D341Med (cell line): ENCODE results near the gene RYR2.

Source experiments
- DNase-seq: peaks from one replicate; pipeline ENCODE4 v3.0.0; 2012; ENCODE audit warnings: low spot score

RYR2 gene

DNA sequence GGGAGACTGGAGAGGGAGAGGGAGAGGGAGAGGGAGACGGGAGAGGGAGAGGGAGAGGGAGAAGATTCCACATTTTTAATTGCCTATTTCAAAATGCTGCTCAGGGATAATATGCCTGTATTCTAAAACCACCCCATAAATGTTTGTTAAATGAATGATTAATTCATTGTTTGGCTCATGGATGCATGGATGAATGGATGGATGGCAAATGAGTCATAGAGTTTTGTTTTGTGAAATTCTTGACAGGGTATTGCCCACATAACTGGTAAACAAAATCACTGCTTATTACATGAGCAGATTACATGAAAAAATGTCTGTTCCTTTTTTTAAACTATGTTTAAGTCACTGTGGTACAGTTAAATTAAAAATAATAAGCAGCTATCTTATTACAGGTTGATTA, 628.3 kb downstream of the RYR2 start:
- DNase-seq: no peak

DNA sequence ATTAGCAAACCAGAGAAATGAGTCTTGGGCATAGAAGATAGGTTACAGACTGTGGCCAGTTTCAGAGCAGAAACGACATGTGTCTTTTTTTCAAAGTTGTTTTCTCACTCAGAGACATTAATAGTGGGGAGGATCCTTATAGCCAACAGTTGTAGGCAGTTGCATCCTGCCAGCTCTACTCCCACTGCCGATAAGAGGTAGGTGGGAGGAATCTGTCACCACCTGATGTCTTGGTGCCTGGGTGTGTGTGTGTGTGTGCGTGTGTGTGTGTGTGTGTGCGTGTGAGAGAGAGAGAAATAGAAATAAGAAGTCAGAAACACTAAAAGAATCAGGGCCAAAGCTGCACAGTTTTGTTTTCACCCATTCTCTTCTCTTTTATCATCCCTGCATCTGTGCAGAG, 629.3 kb downstream of the RYR2 start:
- no peak for DNase-seq

DNA sequence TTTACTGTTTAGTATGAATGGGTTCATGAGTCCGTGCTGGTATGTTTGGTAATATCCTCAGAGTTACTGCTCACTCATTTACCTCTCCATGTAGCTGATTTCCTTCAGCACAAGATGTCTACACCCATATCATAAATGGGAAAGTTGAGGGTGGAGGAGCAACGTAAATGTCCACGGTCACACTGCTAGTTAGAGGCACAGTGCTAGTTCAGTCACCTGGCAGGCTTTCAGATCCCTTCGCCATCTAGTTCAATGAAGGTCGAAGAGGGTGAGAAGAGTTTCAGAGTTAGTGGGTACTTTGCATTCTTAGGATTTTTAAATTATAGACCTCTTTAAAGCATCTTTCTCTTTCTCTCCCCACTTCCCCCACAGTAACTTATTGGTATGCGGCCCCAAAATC, 630.0 kb downstream of the RYR2 start:
- no peak for DNase-seq

DNA sequence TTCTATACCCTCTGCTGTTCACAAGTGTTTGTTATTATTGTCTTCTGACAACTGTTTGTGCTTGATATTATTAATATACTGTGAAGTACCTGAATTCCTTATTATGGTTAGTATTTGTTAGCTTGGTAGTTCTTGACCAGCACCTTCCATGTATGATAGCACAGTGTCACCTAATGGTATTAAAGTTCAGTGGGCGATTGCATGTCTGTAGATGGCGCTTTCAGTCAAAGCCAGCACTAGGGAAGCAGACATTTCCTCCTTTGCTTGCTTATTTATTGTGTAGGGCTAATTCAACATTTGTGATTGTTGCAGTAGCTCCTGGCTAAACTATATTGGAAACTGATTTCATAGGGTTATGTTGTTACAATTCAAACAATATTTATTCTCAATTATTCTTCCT, 630.8 kb downstream of the RYR2 start:
- peak; percentile 36 for DNase-seq

DNA sequence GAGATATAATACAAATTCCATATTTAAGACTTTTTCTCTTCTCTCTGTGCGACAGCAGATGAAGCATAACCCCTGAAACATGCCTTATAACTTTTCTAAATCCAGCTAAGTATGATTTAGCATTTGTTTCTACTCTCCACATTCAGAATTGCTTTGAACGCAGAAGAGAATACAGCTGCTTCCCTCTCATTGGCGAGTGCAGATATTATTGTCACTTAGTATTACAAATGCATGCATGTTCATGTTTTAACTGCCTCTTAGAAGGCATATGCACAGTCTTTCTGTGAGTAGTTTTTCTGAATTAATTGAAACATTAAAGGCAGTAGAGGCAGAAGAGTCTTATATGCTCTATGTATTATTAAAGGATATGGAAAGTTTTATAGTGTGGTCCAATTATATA, 631.6 kb downstream of the RYR2 start:
- no peak for DNase-seq

DNA sequence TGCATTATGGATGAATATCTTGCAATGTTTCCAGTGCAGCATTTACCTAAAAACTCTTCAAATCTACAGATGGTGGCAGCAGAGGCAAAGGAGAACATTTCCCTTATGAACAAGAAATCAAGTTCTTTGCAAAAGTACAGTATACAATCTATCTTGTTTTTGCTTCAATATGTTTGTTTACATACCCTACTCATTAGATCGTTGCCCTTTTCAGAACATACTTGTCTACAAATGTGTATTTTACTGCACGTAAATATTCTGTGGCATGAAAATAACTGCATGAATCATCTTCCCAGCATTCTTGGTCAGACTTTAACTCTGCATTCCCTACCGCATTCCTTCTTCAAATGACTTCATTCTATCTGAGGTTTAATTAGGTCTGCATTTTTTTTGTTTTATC, 636.0 kb downstream of the RYR2 start:
- no peak for DNase-seq

DNA sequence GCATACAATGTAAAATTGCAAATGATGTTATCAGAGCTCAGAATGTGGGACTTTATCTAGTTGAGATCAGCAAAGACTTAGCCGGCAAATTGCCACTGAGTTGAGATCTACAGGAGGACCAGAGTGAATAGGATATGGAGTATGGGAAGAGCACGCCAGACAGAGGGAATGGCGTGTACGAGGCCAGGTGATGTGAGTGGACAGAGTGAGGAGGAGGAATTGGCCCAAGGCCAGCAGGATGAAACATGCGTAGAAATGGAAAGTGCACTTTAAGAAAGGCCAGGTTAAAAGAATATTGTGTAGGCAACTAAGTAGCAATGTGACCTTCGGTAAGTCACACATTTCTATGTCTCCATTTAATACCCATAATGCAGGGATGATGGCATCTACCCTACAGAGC, 637.7 kb downstream of the RYR2 start:
- no peak for DNase-seq

DNA sequence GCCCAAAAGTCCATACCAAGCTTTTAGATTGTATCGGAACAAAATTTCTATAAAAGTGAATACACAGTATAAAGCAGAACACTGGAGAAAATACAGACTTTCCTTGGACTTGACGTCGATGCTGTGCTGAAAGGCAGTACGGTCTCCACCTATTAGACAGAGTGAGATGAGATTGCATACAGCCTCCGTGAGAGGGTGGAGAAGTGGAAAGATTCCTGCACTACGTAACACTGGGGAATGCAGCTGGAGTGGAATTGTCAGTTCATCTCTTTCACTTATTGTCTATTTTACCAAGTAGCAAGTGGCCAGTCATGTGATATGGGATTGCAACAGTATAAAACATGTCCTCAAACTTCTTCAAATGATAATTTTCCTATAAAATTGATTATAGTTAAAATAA, 639.2 kb downstream of the RYR2 start:
- no peak for DNase-seq

DNA sequence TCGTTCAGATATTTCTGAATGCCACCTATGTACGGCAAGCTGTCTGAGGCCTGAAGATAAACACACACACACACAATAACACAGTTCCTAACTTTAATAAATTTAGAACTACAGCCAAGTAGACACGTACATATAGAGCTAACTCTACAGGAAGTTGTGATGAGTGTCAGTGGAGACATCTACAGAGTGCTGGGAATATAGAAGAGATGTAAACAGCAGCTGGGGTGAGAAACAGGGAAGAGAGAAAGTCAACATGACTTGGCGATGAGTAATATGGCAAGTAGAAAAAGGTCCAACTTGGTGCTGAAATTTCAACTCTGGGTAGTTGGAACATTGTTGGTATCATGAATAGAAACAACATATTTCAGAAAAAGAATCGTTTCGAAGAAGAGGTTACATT, 642.3 kb downstream of the RYR2 start:
- DNase-seq: no peak

DNA sequence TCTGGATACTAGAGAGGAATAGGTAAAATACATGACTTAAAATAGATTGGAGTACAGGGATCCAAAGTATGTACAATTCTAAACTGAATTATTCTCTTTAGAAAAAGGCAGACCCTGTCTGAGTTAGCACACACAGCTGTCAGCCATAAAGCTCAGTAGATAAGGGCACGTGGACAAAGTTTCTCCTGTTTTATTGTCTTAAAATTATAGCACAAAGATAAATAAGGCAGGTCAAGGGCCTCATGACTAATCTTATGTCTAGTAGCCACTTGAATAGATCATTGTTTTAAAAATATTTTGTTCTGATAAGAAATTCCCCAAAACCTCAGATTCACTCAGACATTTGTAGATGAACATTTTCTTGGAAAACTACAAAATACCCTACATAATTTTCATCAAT, 643.6 kb downstream of the RYR2 start:
- DNase-seq: no peak

DNA sequence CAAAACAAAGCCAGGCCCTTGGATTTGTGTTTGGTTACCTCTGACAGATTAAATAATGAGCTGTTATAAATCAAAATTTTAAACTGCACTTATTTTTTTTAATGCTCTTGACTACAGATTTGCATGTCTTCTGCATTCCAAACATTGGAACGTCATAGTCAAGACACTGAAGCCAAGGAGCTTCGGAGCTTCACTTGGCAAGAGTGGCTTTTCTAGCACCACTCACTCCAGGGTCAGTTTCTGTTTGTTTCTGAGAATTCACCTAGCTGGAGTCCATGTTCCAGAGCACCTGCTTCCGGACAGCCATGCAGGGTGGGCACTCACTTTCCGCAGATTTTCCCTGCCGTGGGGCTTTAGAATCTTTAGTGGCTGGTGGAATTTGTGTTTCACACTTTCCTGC, 645.8 kb downstream of the RYR2 start:
- DNase-seq: no peak

DNA sequence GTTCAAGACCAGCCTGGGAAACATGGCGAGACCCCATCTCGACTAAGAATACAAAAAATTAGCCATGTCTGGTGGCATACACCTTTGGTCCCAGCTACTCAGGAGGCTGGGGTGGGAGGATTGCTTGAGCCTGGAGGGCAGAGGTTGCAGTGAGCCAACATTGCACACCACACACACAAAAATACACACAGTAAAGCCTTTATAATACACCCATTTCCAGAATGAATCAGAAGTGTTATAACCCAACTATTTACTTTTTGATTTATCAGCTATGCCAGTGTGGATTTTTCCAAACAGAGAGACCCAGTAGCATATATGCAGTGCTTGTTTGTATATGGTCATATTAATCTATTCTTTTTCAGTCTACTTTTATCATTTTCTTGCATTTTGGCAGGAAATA, 648.7 kb downstream of the RYR2 start:
- no peak for DNase-seq

DNA sequence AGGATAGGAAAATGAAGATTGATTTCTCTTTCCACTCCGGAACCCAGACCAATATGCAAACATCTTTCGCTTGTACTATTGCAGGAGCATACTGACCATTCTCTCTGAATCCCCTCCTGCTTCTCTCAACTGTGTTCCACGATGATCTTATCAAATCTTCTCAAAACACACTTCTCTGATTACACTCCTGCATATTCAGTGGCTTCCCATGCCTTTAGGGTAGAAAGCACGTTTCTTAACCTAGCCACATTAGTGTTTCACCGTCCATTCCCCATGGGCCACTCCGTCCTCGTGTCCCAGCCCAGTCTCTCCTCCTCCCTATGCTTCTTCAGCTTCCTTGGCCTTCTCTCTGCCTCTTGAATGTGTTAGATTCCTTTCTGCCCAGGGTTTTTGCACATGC, 650.3 kb downstream of the RYR2 start:
- DNase-seq: no peak

DNA sequence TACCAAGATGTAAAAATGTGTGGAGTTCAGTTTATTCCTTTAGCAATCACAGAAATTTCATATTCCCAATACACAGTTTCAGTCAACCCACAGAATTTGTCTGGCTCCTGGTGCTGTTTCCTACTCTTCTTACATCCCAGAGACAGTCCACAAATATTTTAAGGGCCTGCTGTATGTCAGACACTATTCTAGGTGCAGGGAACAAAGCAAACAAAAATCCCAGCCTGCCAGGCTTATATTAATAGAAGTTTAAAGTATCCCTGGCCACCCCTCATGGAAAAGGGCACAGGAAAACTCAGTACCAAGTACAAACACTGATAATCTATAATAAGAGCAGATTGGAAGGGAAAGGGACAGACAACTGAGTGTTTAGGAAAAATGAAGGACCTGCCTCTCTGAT, 653.9 kb downstream of the RYR2 start:
- DNase-seq: no peak

DNA sequence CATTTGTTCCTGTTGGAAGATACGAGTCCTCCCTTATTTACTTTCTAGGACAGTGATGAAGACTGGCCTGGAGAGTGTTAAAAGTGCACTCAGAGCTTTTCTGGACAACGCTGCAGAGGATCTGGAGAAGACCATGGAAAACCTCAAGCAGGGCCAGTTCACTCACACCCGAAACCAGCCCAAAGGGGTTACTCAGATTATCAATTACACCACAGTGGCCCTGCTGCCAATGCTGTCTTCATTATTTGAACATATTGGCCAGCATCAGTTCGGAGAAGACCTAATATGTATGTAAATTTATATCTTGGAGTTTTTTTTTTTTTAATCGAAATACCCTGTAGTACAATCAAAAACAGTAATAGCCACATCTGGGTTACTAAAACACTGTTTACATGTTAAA, 658.2 kb downstream of the RYR2 start:
- DNase-seq: no peak

DNA sequence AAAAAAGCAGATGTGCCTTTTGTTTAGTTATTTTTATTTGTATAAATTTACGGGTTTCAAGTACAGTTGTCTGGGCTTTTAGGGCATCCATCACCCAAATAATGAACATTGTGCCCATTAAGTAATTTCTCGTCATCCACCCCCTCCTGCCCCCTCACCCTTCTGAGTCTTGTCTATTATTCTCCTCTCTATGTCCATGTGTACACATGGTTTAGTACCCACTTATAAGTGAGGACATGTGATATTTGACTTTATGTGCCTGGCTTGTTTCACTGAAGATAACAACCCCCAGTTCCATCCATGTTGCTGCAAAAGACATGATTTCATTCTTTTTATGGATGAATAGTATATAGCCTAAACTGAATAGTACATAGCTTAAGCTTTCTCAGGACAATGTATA, 659.5 kb downstream of the RYR2 start:
- DNase-seq: no peak

DNA sequence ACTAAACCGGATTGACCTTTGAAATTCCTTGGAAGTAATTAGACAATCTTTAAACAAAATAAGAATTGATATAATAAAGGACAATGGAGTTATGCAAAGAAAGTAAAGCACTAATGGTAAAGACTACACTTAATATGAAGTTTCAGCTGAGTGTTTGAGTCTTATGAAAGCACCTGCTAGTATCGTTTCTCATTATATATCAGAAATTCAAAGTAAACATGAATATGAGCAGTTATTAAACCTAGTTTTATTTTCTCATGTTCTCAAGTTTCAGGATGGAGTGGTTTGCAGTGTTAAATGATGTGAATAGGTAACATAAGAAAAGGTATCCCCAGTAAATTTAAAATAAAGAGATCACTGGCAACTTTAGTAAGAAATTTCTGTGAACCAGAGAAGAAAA, 660.2 kb downstream of the RYR2 start:
- DNase-seq: no peak

DNA sequence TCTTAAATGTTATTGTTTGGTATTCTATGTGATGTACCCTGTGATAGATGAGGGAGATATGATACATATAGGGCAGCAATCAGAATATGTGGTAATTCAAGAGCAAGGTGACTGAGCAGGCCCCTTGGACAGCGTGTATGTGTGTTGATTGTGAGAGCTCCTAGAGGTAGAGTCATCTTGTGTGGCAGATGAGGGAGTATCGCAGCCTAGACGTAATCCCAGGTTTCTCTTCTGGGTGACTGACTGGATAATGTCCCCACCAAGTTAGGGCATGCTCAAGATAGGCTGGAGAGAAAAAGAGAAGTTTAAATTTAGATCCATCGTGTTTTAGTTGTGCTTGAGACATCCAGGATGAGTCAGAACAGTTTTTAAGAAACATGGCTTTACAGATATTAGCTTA, 663.5 kb downstream of the RYR2 start:
- no peak for DNase-seq

DNA sequence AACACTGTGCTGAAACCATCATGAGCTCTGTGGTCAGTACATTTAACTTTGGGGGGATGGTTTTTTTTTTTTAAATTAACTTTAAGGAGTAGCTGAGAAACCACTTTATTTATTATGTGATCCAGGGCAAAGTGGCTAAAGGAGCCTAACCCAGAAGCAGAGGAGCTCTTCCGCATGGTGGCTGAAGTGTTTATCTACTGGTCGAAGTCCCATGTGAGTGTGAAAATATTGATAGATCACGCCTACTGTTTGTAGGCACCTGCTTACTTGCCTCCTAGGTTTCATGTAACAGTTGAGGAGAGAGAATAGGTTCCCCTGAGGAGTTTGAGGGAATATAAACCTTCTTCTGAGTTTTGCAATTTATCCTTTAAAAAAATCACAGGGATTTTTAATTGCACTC, 667.4 kb downstream of the RYR2 start:
- no peak for DNase-seq

DNA sequence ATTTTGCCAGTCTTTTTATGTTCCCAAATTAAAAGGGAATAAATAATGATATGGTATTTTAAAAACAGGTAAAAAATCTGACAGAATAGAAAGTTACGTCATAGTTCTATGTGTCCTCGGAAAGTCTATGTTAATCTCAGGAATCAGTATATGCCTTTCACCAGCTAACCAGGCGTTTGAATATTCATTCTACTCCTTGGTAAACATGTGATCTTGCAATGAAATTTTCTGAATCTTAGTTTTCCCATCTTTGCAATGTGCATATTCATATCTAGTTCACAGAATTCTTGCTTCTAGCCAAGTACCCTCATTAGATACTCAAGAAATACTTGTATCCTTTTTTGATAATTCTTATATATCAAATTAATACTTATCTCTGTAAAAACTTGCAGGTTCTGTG, 669.3 kb downstream of the RYR2 start:
- no peak for DNase-seq

DNA sequence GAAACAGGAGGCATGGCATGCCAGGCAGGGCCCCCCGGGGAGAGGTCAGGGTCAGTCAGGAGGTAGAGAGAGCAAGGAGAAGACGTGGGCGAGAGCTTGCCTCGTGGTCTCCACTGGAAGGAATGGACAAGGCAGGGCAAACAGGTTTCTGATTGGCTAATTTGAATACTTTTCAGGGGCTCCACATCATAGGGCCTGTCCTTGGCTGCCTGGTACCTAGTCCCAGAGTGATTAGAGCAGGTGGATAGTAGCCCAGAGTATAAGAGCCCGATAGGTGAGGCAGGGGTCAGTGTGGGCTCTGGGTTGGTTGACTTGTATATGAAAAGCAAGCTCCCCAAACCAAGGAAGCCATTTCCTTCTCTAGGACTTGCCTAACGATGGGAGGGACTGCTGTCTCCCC, 670.1 kb downstream of the RYR2 start:
- DNase-seq: no peak

DNA sequence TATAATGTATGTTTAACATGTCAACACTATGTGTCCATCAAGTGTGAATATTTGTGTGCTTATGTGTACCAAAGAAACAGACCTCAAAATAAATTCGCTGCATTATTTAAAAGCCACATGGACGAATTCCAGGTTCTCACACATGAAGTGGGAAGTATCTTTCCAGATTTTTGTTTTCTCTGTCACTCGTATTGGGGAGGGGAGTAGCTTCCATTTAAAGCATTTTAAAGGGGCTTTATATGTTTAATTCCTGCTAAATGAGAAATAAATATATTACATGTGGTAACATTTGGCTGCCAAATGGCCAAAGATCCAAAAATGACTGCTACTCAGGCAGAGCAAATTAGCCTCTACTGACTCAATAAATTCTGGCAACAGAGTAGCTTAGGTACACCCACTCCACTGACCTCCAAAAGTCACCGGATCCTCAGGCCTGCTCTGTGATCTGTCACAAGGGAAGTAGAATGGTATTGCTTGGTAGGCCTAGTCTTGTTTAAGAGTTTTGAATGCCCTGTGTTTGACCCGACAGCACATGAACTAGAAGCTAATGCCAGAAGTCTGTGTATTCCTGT, 670.7 kb downstream of the RYR2 start:
- DNase-seq: no peak

DNA sequence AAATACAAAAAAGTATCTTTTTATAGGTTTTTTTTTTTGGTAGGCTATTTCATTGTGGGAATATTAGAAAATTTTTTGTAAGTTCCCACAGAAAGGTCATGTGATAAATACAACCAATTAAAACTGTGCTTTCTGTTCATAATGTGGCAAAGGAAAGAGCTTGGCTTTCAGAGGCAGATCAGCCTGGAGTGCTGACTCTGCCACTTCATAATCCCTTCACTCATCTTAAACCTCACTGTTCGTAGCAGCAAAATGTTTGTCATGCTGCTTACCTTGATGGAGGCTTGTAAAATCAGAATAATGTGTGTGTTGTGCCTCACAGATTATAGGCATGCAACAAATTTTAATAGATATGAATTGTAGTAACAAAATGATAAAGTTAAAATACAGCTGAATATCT, 671.9 kb downstream of the RYR2 start:
- DNase-seq: no peak

DNA sequence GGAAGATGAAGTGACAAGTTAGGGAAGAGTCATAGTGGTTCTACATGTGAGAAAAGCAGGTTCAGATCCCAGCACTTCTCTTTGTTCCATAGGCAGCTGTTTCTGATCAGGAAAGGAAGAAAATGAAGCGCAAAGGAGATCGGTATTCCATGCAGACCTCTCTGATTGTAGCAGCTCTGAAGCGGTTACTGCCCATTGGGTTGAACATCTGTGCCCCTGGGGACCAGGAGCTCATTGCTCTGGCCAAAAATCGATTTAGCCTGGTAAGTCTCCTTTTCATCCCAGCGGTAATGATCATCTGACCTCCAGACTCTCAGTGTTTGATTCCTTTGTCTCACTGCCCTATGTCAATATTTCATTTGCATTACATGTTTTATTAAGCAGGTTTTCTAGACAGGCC, 675.1 kb downstream of the RYR2 start:
- DNase-seq: no peak

DNA sequence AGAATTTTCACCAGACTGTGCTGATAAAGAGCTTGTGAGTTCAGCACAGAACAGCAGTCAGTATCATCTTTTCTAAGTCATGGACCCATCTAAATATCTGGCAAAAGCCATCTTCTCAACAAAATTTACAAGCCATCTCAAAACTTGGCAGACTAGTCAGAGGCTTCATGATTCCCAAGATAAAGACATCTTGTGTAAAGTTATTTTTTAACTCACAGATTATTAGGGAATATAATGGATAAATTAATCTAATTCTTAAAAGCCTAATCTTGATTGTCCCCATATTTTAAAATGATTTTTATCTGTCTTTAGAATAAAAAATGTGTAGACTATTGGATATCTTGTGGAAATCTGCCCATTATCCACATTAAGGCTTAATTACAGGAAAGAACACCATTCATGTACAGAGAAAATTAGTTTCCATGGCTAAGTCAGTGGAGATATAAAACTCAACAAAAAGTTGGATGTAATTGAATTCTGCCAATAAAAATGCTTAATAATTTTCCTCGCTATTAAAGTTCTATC, 688.9 kb downstream of the RYR2 start:
- DNase-seq: no peak
